ENCODE data around the gene DNAJC27.

- TF ChIP-seq EGR1 (IDR thresholded peaks at IDR 0.05; ENCODE audit: low read depth) (no peak), SIN3A (IDR thresholded peaks at IDR 0.05; ENCODE audit: low read depth) (no peak), CTCF (IDR thresholded peaks at IDR 0.05 in 2 of 3, conservative IDR thresholded peaks at IDR 0.05 in 1 of 3; ENCODE audit: borderline replicate concordance in 1 of 3, insufficient read depth in 1 of 3, low read depth in 2 of 3, low read length in 2 of 3) (no peak), EZH2 (IDR thresholded peaks at IDR 0.05) (no peak), YY1 (IDR thresholded peaks at IDR 0.05; ENCODE audit: extremely low read depth, insufficient replicate concordance, low read depth, low read length) (no peak), REST (IDR thresholded peaks at IDR 0.05; ENCODE audit: low read depth) (no peak), SRF (IDR thresholded peaks at IDR 0.05; ENCODE audit: low read depth) (no peak), RAD21 (IDR thresholded peaks at IDR 0.05; ENCODE audit: low read depth) (no peak), POLR2A (IDR thresholded peaks at IDR 0.05; ENCODE audit: borderline replicate concordance, extremely low read depth, insufficient read depth, insufficient read length) (no peak), POLR2AphosphoS5 (IDR thresholded peaks at IDR 0.05; ENCODE audit: low read depth, low read length) (no peak), CEBPB (IDR thresholded peaks at IDR 0.05; ENCODE audit: low read depth) (no peak), ATF3 (IDR thresholded peaks at IDR 0.05) (no peak), ZBTB33 (IDR thresholded peaks at IDR 0.05; ENCODE audit: extremely low read depth, insufficient replicate concordance, low read length) (no peak)
Observed at GRCh38 chr2:24947561-24948157, 24.1 kb downstream of the DNAJC27 start.

Data from HCT116 (cell line).